ENCODE measurements around the gene PTGFRN. TPM values are rescaled to one million over a fixed set of nuclear protein-coding genes. Genes with fewer than 3 reads are reported as not detected.

Gene PTGFRN
- total and polyA plus RNA-seq, 7 donors: 0.79 to 8.1 (median 2.3) TPM

GRCh38 chr1:116895073-116895472, 14.6 kb upstream of the PTGFRN start:
- H3K36me3 ChIP-seq (ENCODE audit: insufficient read depth in 1 of 2, low read depth in 1 of 2): no peaks in the 10 kb centered on the region
- ATAC-seq (no peak), DNase-seq (no peak)
- H3K4me3 ChIP-seq: no peak overlapping the region
- no peak for TF ChIP-seq CTCF (IDR thresholded peaks at IDR 0.05)
- intact Hi-C loops (cut with DNase I): no loop called here
- 68 to 79% (median 76%) methylated on average over 1 of the region's 1 CpG for WGBS, 3 donors
- no peaks in the 10 kb centered on the region for H3K9me3 ChIP-seq
- no peak overlapping the region for H3K27ac ChIP-seq
- no peaks in the 10 kb centered on the region for H3K4me1 ChIP-seq
- no peaks in the 10 kb centered on the region for H3K27me3 ChIP-seq (ENCODE audit: insufficient read depth in 3 of 3, low read length in 2 of 3)

GRCh38 chr1:116899529-116899928, 10.2 kb upstream of the PTGFRN start:
- no peaks in the 10 kb centered on the region for H3K9me3 ChIP-seq
- DNase-seq: no peak
- H3K36me3 ChIP-seq (ENCODE audit: insufficient read depth in 1 of 2, low read depth in 1 of 2): no peaks in the 10 kb centered on the region
- intact Hi-C loops (cut with DNase I): no loop called here
- H3K4me1 ChIP-seq: no peaks in the 10 kb centered on the region
- ATAC-seq: no peak
- H3K27ac ChIP-seq: no peak overlapping the region
- no peak for TF ChIP-seq CTCF (IDR thresholded peaks at IDR 0.05)
- H3K4me3 ChIP-seq: no peak overlapping the region
- H3K27me3 ChIP-seq (ENCODE audit: insufficient read depth in 3 of 3, low read length in 2 of 3): no peaks in the 10 kb centered on the region

- no peak overlapping the region for H3K27ac ChIP-seq
- 57 to 71% (median 58%) methylated on average over 9 of the region's 9 CpGs for WGBS, 3 donors
- no peaks in the 10 kb centered on the region for H3K36me3 ChIP-seq (ENCODE audit: insufficient read depth in 1 of 2, low read depth in 1 of 2)
- intact Hi-C loops (cut with DNase I): no loop called here
- DNase-seq (no peak), ATAC-seq (no peak)
- TF ChIP-seq CTCF (IDR thresholded peaks at IDR 0.05): no peak
- no peaks in the 10 kb centered on the region for H3K4me1 ChIP-seq
- no peaks in the 10 kb centered on the region for H3K27me3 ChIP-seq (ENCODE audit: insufficient read depth in 3 of 3, low read length in 2 of 3)
- no peak overlapping the region for H3K4me3 ChIP-seq
- no peaks in the 10 kb centered on the region for H3K9me3 ChIP-seq
Measured at GRCh38 chr1:116900471-116901365, 9.0 kb upstream of the PTGFRN start.

GRCh38 chr1:116902027-116902426, 7.7 kb upstream of the PTGFRN start:
- ATAC-seq: no peak

More at GRCh38 chr1:116902027-116902426, 7.7 kb upstream of the PTGFRN start:
- Histone ChIP-seq H3K36me3 (ENCODE audit: insufficient read depth in 1 of 2, low read depth in 1 of 2) (no peaks in the 10 kb centered on the region), H3K27ac (no peak overlapping the region), H3K27me3 (ENCODE audit: insufficient read depth in 3 of 3, low read length in 2 of 3) (no peaks in the 10 kb centered on the region), H3K4me3 (no peak overlapping the region), H3K9me3 (no peaks in the 10 kb centered on the region), H3K4me1 (no peaks in the 10 kb centered on the region)
- no peak for TF ChIP-seq CTCF (IDR thresholded peaks at IDR 0.05)
- no peak for DNase-seq
- WGBS, 3 donors: 77 to 83% (median 78%) methylated on average over 5 of the region's 5 CpGs
- intact Hi-C loops (cut with DNase I): no loop called here

All from psoas muscle (tissue), 8 donors.